Amniotic stem cell (primary cell): ENCODE data around the gene GRPEL2.

Experiments
- DNase-seq: peaks from one replicate; lab custom pipeline; 2025; lab: John Stamatoyannopoulos, UW

Gene GRPEL2

GRCh38 chr5:149357370-149358293 lies 12.3 kb downstream of the GRPEL2 start, which contains the start of gene PCYOX1L:
TSS of gene PCYOX1L (plus strand) at chr5:149358046. CDS start at chr5:149358069, 23 bp downstream.
- DNase-seq: peak; percentile 88

GRCh38 chr5:149358294-149358651 lies 13.0 kb downstream of the GRPEL2 start:
- no peak for DNase-seq

GRCh38 chr5:149358868-149359495 lies 13.7 kb downstream of the GRPEL2 start:
- no peak for DNase-seq

GRCh38 chr5:149360272-149360671 lies 15.0 kb downstream of the GRPEL2 start:
- no peak for DNase-seq

GRCh38 chr5:149362541-149362940 lies 17.2 kb downstream of the GRPEL2 start:
- DNase-seq: no peak

GRCh38 chr5:149363358-149363757 lies 18.1 kb downstream of the GRPEL2 start:
- DNase-seq: no peak

- DNase-seq: no peak
These were observed 18.6 kb downstream of the GRPEL2 start for GRCh38 chr5:149363936-149364335.

GRCh38 chr5:149364719-149365118 lies 19.4 kb downstream of the GRPEL2 start:
- DNase-seq: no peak

- no peak for DNase-seq
These were observed 20.1 kb downstream of the GRPEL2 start for GRCh38 chr5:149365418-149365817.

GRCh38 chr5:149366169-149366729 lies 20.9 kb downstream of the GRPEL2 start:
- DNase-seq: no peak

GRCh38 chr5:149367249-149367971 lies 22.1 kb downstream of the GRPEL2 start:
- peak; percentile 42 for DNase-seq

- no peak for DNase-seq
These were observed 22.8 kb downstream of the GRPEL2 start for GRCh38 chr5:149367972-149368645.

- DNase-seq: no peak
These were observed 25.6 kb downstream of the GRPEL2 start for GRCh38 chr5:149370878-149371277.

- peak; percentile 29 for DNase-seq
These were observed 26.1 kb downstream of the GRPEL2 start for GRCh38 chr5:149371296-149371962.

- DNase-seq: no peak
These were observed 26.9 kb downstream of the GRPEL2 start for GRCh38 chr5:149372076-149372795.

- DNase-seq: no peak
These were observed 27.6 kb downstream of the GRPEL2 start for GRCh38 chr5:149372932-149373331.

GRCh38 chr5:149374303-149374702 lies 29.0 kb downstream of the GRPEL2 start:
- DNase-seq: no peak

- no peak for DNase-seq
These were observed 29.5 kb downstream of the GRPEL2 start for GRCh38 chr5:149374801-149375200.

GRCh38 chr5:149375434-149375833 lies 30.1 kb downstream of the GRPEL2 start:
- no peak for DNase-seq

- no peak for DNase-seq
These were observed 30.8 kb downstream of the GRPEL2 start for GRCh38 chr5:149376104-149376503.
